H9 (cell line): ENCODE measurements around the gene MOCS3. TPM values are rescaled to one million over a fixed set of nuclear protein-coding genes. Genes with fewer than 3 reads are reported as not detected.

Source experiments
- DNase-seq: peaks from one replicate; pipeline ENCODE4 v3.0.0-alpha.2; 2017
- H2AFZ ChIP-seq: one replicate; pipeline ENCODE4 v1.6.1; 2013; ENCODE audit warnings: mild to moderate bottlenecking, low read length, control low read depth, moderate library complexity
- H2AK5ac ChIP-seq: 2 replicates; pipeline ENCODE4 v1.6.1; 2013; ENCODE audit warnings: low read length, control low read depth, mixed read lengths; ENCODE audit not compliant: insufficient read length
- H2BK120ac ChIP-seq: one replicate; pipeline ENCODE4 v1.6.1; 2013; ENCODE audit warnings: low read depth, mild to moderate bottlenecking, low read length, control low read depth, inconsistent platforms; ENCODE audit not compliant: poor library complexity, severe bottlenecking
- H2BK12ac ChIP-seq: 2 replicates; pipeline ENCODE4 v1.6.1; 2013; ENCODE audit warnings: low read length, control low read depth, mixed read lengths, low read depth; ENCODE audit not compliant: insufficient read length
- H2BK15ac ChIP-seq: 2 replicates; pipeline ENCODE4 v1.6.1; 2013; ENCODE audit warnings: low read depth, low read length, control low read depth
- H2BK20ac ChIP-seq: one replicate; pipeline ENCODE4 v1.6.1; 2013; ENCODE audit warnings: low read depth, mild to moderate bottlenecking, low read length, control low read depth, inconsistent platforms; ENCODE audit not compliant: poor library complexity, severe bottlenecking
- H2BK5ac ChIP-seq: 2 replicates; pipeline ENCODE4 v1.6.1; 2013; ENCODE audit warnings: low read length, control low read depth, mixed read lengths; ENCODE audit not compliant: insufficient read length
- H3K14ac ChIP-seq: 2 replicates; pipeline ENCODE4 v1.6.1; 2013; ENCODE audit warnings: low read length, control low read depth; ENCODE audit not compliant: insufficient read depth
- H3K18ac ChIP-seq: 2 replicates; pipeline ENCODE4 v1.6.1; 2013; ENCODE audit warnings: low read depth, mild to moderate bottlenecking, mixed read lengths, low read length, control low read depth; ENCODE audit not compliant: insufficient read length
- H3K23ac ChIP-seq: 2 replicates; pipeline ENCODE4 v1.6.1; 2013; ENCODE audit warnings: low read length, control low read depth, mixed read lengths, low read depth; ENCODE audit not compliant: insufficient read length
- H3K23me2 ChIP-seq: 2 replicates; pipeline ENCODE4 v1.6.1; 2013; ENCODE audit warnings: low read depth, mild to moderate bottlenecking, mixed read lengths, low read length, control low read depth; ENCODE audit not compliant: insufficient read length, poor library complexity, severe bottlenecking
- H3K27ac ChIP-seq: 2 replicates; pipeline ENCODE4 v1.5.1; 2013; ENCODE audit warnings: low read length, control low read depth, mixed read lengths, low read depth; ENCODE audit not compliant: insufficient read length
- H3K27me3 ChIP-seq: 2 replicates; pipeline ENCODE4 v1.6.1; 2013; ENCODE audit warnings: low read length, control low read depth, inconsistent platforms; ENCODE audit not compliant: insufficient read depth
- H3K4ac ChIP-seq: 2 replicates; pipeline ENCODE4 v1.6.1; 2013; ENCODE audit warnings: low read depth, mild to moderate bottlenecking, control low read depth, inconsistent platforms, low read length, moderate library complexity
- H3K4me1 ChIP-seq: 2 replicates; pipeline ENCODE4 v1.6.1; 2013; ENCODE audit warnings: low read length, control low read depth, inconsistent platforms; ENCODE audit not compliant: insufficient read depth
- H3K4me2 ChIP-seq: 2 replicates; pipeline ENCODE4 v1.6.1; 2013; ENCODE audit warnings: low read length, control low read depth, mixed read lengths; ENCODE audit not compliant: insufficient read length, insufficient read depth
- H3K56ac ChIP-seq: 2 replicates; pipeline ENCODE4 v1.6.1; 2013; ENCODE audit warnings: low read depth, mild to moderate bottlenecking, mixed read lengths, low read length, control low read depth; ENCODE audit not compliant: insufficient read length
- H3K79me1 ChIP-seq: 2 replicates; pipeline ENCODE4 v1.6.1; 2013; ENCODE audit warnings: low read depth, mild to moderate bottlenecking, moderate library complexity, low read length, control low read depth, inconsistent platforms; ENCODE audit not compliant: insufficient read depth, poor library complexity, severe bottlenecking
- H3K79me2 ChIP-seq: 2 replicates; pipeline ENCODE4 v1.6.1; 2013; ENCODE audit warnings: low read length, control low read depth, inconsistent platforms; ENCODE audit not compliant: insufficient read depth
- H3K9ac ChIP-seq: 2 replicates; pipeline ENCODE4 v1.6.1; 2013; ENCODE audit warnings: low read length, control low read depth, mixed read lengths; ENCODE audit not compliant: insufficient read length; ENCODE audit errors: extremely low read depth
- H3K9me3 ChIP-seq: one replicate; pipeline ENCODE4 v1.6.1; 2013; ENCODE audit warnings: low read depth, low read length, inconsistent platforms; ENCODE audit not compliant: control insufficient read depth
- H3T11ph ChIP-seq: one replicate; pipeline ENCODE4 v1.6.1; 2013; ENCODE audit warnings: mild to moderate bottlenecking, low read length, control low read depth, inconsistent platforms
- H4K20me1 ChIP-seq: one replicate; pipeline ENCODE4 v1.6.1; 2013; ENCODE audit not compliant: control insufficient read depth, insufficient read length, insufficient read depth
- H4K5ac ChIP-seq: 2 replicates; pipeline ENCODE4 v1.6.1; 2013; ENCODE audit warnings: low read depth, mild to moderate bottlenecking, mixed read lengths, low read length, control low read depth; ENCODE audit not compliant: insufficient read length
- H4K8ac ChIP-seq: replicated peaks from 2 replicates; pipeline ENCODE4 v1.6.1; 2013; ENCODE audit warnings: low read length, control low read depth, mixed read lengths, low read depth; ENCODE audit not compliant: insufficient read length
- H4K91ac ChIP-seq: 2 replicates; pipeline ENCODE4 v1.6.1; 2013; ENCODE audit warnings: low read depth, mild to moderate bottlenecking, moderate library complexity, mixed read lengths, low read length, control low read depth; ENCODE audit not compliant: insufficient read length
- H3K27ac Mint-ChIP-seq, 3 experiments: 2 replicates in 2 of 3; 3 replicates in 1 of 3; pipeline ENCODE4 v1.8.0; 2020 to 2021; ENCODE audit warnings: mixed read lengths in 3 of 3, mild to moderate bottlenecking in 1 of 3, moderate library complexity in 1 of 3
- H3K27me3 Mint-ChIP-seq: 2 replicates; pipeline ENCODE4 v1.8.0; 2021; ENCODE audit warnings: low read depth, mild to moderate bottlenecking, moderate library complexity, mixed read lengths
- H3K36me3 Mint-ChIP-seq, 3 experiments: 2 replicates in 2 of 3; 3 replicates in 1 of 3; pipeline ENCODE4 v1.8.0; 2020 to 2021; ENCODE audit warnings: low read depth in 3 of 3, mixed read lengths in 3 of 3; ENCODE audit not compliant: insufficient read depth in 1 of 3
- H3K4me1 Mint-ChIP-seq, 2 experiments: 2 replicates each; pipeline ENCODE4 v1.8.0; 2020; ENCODE audit warnings: mixed read lengths in 2 of 2
- H3K4me3 Mint-ChIP-seq, 2 experiments: 2 replicates in 1 of 2; 3 replicates in 1 of 2; pipeline ENCODE4 v1.8.0; 2020 to 2021; ENCODE audit warnings: mild to moderate bottlenecking in 2 of 2, mixed read lengths in 2 of 2, moderate library complexity in 1 of 2
- H3K9me3 Mint-ChIP-seq, 2 experiments: 2 replicates in 1 of 2; 3 replicates in 1 of 2; pipeline ENCODE4 v1.8.0; 2020; ENCODE audit warnings: mild to moderate bottlenecking in 2 of 2, mixed read lengths in 2 of 2, moderate library complexity in 1 of 2
- CTCF ChIP-seq: fragments of 200-600 bp; sonication (generic); conservative IDR thresholded peaks from 3 replicates; pipeline ENCODE4 v1.8.0; 2021; ENCODE audit warnings: antibody characterized with exemption, mild to moderate bottlenecking
- WGBS: extraction: QIAGEN DNeasy Blood & Tissue Kit; methylation state at CpG from one replicate; pipeline ENCODE4 v1.1.7; 2013; ENCODE audit warnings: missing lambda C conversion rate, low lambda C conversion rate, mixed read lengths; ENCODE audit not compliant: insufficient read length; ENCODE audit errors: extremely low coverage; 5-methylcytosine and 5-hydroxymethylcytosine counted together
- total RNA-seq: library from RNA; stranded (reverse); gene quantifications from 2 replicates; pipeline ENCODE4 v1.2.1, GENCODE V29; 2021

The MOCS3 gene
- total RNA-seq, 1 experiment from 2014 or later = 9.0 TPM

DNA sequence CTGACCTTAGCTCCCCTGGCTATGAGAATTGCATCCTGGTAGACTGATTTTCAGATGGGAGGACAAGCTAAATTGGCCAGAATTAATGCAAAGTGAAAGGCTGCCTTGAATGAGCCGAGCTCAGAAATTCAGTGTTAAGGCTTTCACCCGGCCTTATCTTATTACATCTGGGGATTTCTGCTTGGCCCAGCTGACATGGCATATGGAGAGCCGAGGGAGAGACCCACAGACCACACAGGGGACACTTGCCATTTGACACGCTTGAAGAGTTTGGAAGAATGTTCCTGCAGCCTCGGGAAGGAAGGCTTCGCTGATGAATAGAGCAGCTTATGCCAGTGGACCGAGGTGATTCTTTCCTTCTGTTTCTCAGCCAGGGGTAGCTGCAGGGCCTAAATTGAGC, 9.0 kb downstream of the MOCS3 start:
- Histone ChIP-seq H3K27ac (no peak overlapping the region), H2AFZ (no peak overlapping the region), H4K8ac (no peak overlapping the region), H3K56ac (no peak overlapping the region), H2BK5ac (no peak overlapping the region), H3K4me2 (no peak overlapping the region), H4K20me1 (no peaks in the 10 kb centered on the region), H3K14ac (no peak overlapping the region), H3K4me1 (no peaks in the 10 kb centered on the region), H3K23ac (no peak overlapping the region), H4K91ac (no peak overlapping the region), H3K9ac (no peak overlapping the region), H3K4ac (no peak overlapping the region), H4K5ac (no peak overlapping the region), H3K27me3 (no peaks in the 10 kb centered on the region), H3T11ph (no peak overlapping the region), H3K9me3 (no peaks in the 10 kb centered on the region), H2BK120ac (no peak overlapping the region), H2BK20ac (no peak overlapping the region), H2BK15ac (no peak overlapping the region), H3K18ac (no peak overlapping the region), H2AK5ac (no peak overlapping the region), H3K23me2 (no peaks in the 10 kb centered on the region), H3K79me1 (no peaks in the 10 kb centered on the region), H3K79me2 (no peaks in the 10 kb centered on the region), H2BK12ac (no peak overlapping the region)
- no peak for TF ChIP-seq CTCF
- no CpG with 5 or more reads among the region's 7 CpGs for WGBS
- Mint-ChIP-seq H3K9me3 (no peaks in the 10 kb centered on the region), H3K4me3 (no peak overlapping the region), H3K27ac (no peak overlapping the region), H3K36me3 (no peaks in the 10 kb centered on the region), H3K27me3 (peaks cover 11% of the 10 kb centered on the region), H3K4me1 (peaks cover 0 to 12% of the 10 kb centered on the region in 2 experiments; a peak in 1 of 4 replicates)
- DNase-seq = no peak
